Transverse colon (tissue), 4 donors: ENCODE results near the gene FJX1.

Source experiments
- CTCF ChIP-seq, 5 experiments: fragments of 200-600 bp in 3 of 5; fragments of 450-650 bp in 2 of 5; sonication (generic) in 3 of 5; IDR thresholded peaks; 1 replicate in 2 of 5; 2 replicates in 3 of 5; pipeline ENCODE4 v1.5.1; 2016 to 2017; ENCODE audit warnings: antibody characterized with exemption in 5 of 5, inconsistent platforms in 3 of 5, mild to moderate bottlenecking in 2 of 5, moderate library complexity in 1 of 5
- POLR2AphosphoS5 ChIP-seq, 3 donors: sonication (generic); formaldehyde crosslinking; IDR thresholded peaks; one replicate each; pipeline ENCODE4 v1.6.1; 2016; ENCODE audit warnings: antibody characterized with exemption in 3 of 3

GRCh38 chr11:35618497-35619115 lies 346 bp downstream of the FJX1 start:
- no peak for TF ChIP-seq CTCF (IDR thresholded peaks at IDR 0.05)
- TF ChIP-seq POLR2AphosphoS5 (IDR thresholded peaks at IDR 0.05): no peak
